NCI-H69 (cell line): ENCODE data around the gene NFASC.
A peak's percentile ranks its signal among the peaks of the same experiment; 100 is the strongest.

Experiments
- DNase-seq: peaks from one replicate; lab custom pipeline; 2025; lab: John Stamatoyannopoulos, UW

NFASC gene

GRCh38 chr1:204928671-204929486 is 58.2 kb downstream of the NFASC start:
- peak; percentile 60 for DNase-seq

GRCh38 chr1:204929487-204930154 is 59.0 kb downstream of the NFASC start:
- DNase-seq = peak; percentile 41

- no peak for DNase-seq
These were observed 59.5 kb downstream of the NFASC start for GRCh38 chr1:204930155-204930523.

GRCh38 chr1:204931313-204931712 is 60.7 kb downstream of the NFASC start:
- DNase-seq = no peak

- DNase-seq = no peak
These were observed 61.3 kb downstream of the NFASC start for GRCh38 chr1:204931768-204932572.

GRCh38 chr1:204932573-204932909 is 61.9 kb downstream of the NFASC start:
- DNase-seq = no peak

GRCh38 chr1:204935155-204935554 is 64.5 kb downstream of the NFASC start:
- no peak for DNase-seq

- DNase-seq = no peak
These were observed 66.1 kb downstream of the NFASC start for GRCh38 chr1:204936765-204937164.

GRCh38 chr1:204937901-204938300 is 67.2 kb downstream of the NFASC start:
- no peak for DNase-seq

- no peak for DNase-seq
These were observed 69.9 kb downstream of the NFASC start for GRCh38 chr1:204940591-204940990.

GRCh38 chr1:204941421-204942338 is 71.0 kb downstream of the NFASC start:
- peak; percentile 91 for DNase-seq

- DNase-seq = no peak
These were observed 72.8 kb downstream of the NFASC start for GRCh38 chr1:204943495-204943894.

- no peak for DNase-seq
These were observed 74.0 kb downstream of the NFASC start for GRCh38 chr1:204944662-204945061.

- peak; percentile 44 for DNase-seq
These were observed 74.9 kb downstream of the NFASC start for GRCh38 chr1:204945565-204945977.

GRCh38 chr1:204946640-204947039 is 76.0 kb downstream of the NFASC start:
- DNase-seq = no peak

GRCh38 chr1:204947338-204947737 is 76.7 kb downstream of the NFASC start:
- no peak for DNase-seq

GRCh38 chr1:204947747-204948146 is 77.1 kb downstream of the NFASC start:
- no peak for DNase-seq

GRCh38 chr1:204950353-204951001 is 79.8 kb downstream of the NFASC start:
- DNase-seq = no peak

GRCh38 chr1:204958317-204959307 is 88.0 kb downstream of the NFASC start:
- no peak for DNase-seq

- DNase-seq = no peak
These were observed 88.7 kb downstream of the NFASC start for GRCh38 chr1:204959374-204959773.
